ENCODE measurements around the gene CPNE5. TPM values are rescaled to one million over a fixed set of nuclear protein-coding genes. Genes with fewer than 3 reads are reported as not detected.

Gene CPNE5
- total RNA-seq, 1 experiment from 2014 or later: not detected

DNA sequence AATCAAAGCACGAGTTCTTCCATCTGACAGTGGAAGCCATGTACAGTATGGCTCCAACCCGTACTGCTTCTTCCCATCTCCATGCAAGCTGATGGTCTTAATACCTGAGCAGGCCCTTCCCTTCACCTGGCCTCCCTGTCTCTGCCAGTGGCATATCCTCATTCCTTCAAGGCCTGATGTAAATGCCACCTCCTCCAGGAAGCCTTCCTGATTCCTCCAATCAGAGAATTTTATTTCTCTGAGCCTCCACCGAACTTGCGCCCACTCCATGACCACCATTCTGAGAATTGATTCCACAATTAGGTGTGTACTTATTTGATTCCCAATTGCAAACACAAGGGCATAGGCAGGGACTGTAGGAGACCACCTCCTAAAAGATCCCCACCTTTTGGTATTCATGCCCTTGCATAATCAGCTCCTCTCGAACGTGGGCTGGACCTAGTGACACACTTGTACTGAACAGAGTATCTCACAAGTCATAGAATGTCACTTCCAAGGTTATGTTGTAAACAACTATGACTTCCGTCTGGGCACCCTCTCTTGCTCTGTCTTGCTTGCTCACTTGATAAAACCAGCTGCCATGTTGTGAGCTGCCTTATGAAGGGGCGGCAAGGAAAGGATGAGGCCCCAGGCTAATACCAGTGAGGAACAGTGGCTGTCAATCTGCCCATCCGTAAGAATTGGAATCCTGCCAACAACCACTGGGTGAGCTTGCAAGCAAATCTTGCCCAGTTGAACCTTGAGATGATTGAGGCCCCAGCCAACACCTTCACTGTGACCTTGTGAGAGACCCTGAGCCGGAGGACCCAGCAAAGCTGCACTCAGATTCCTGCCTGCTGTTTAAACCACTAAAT, 38.8 kb downstream of the CPNE5 start:
- H3K9me3 Mint-ChIP-seq (ENCODE audit: unreplicated experiment): no peaks in the 10 kb centered on the region
- ChIA-PET CTCF (no interaction called here), POLR2A (no interaction called here)
- H3K27me3 Mint-ChIP-seq (ENCODE audit: insufficient read depth, unreplicated experiment): no peaks in the 10 kb centered on the region
- Histone ChIP-seq H3K27me3 (replicated peaks; ENCODE audit: control insufficient read depth, insufficient read depth, low read length) (no peaks in the 10 kb centered on the region), H3K36me3 (ENCODE audit: control insufficient read depth, insufficient read depth, low read length) (no peaks in the 10 kb centered on the region), H3K4me3 (ENCODE audit: low read depth, low read length) (no peak overlapping the region), H3K4me1 (no peaks in the 10 kb centered on the region), H3K9me3 (no peaks in the 10 kb centered on the region)
- H3K27ac Mint-ChIP-seq (ENCODE audit: unreplicated experiment): no peak overlapping the region
- no TSS peak for BruUV-seq (replicated peaks)
- no peaks in the 10 kb centered on the region for H3K36me3 Mint-ChIP-seq (ENCODE audit: insufficient read depth, unreplicated experiment)
- DNase-seq: no peak
- TF ChIP-seq CTCF (IDR thresholded peaks at IDR 0.05; ENCODE audit: insufficient read depth in 1 of 2, low read depth in 1 of 2, low read length in 1 of 2, severe bottlenecking in 1 of 2, unreplicated experiment in 1 of 2): no peak
- intact Hi-C loops (cut with micrococcal nuclease; ENCODE audit: unreplicated experiment): no loop called here
- H3K4me3 Mint-ChIP-seq (ENCODE audit: unreplicated experiment): no peak overlapping the region
- no peaks in the 10 kb centered on the region for H3K4me1 Mint-ChIP-seq (ENCODE audit: low read depth, unreplicated experiment)

GRCh38 chr6:36798852-36799251, 40.4 kb downstream of the CPNE5 start:
- H3K4me1 ChIP-seq: no peaks in the 10 kb centered on the region
- no peak overlapping the region for H3K4me3 Mint-ChIP-seq (ENCODE audit: unreplicated experiment)
- intact Hi-C loops (cut with micrococcal nuclease; ENCODE audit: unreplicated experiment): no loop called here
- no peak for DNase-seq
- no peak overlapping the region for H3K27ac Mint-ChIP-seq (ENCODE audit: unreplicated experiment)
- no peaks in the 10 kb centered on the region for H3K36me3 Mint-ChIP-seq (ENCODE audit: insufficient read depth, unreplicated experiment)
- H3K9me3 ChIP-seq: no peaks in the 10 kb centered on the region
- ChIA-PET POLR2A (interaction anchor here (0.6 kb wide), 1 partner anchor 189 kb away, joined by 3 read pairs; no protein-coding TSS in a partner anchor), CTCF (no interaction called here)
- H3K36me3 ChIP-seq (ENCODE audit: control insufficient read depth, insufficient read depth, low read length): no peaks in the 10 kb centered on the region
- no peak overlapping the region for H3K4me3 ChIP-seq (ENCODE audit: low read depth, low read length)
- H3K27me3 Mint-ChIP-seq (ENCODE audit: insufficient read depth, unreplicated experiment): no peaks in the 10 kb centered on the region
- no peak for TF ChIP-seq CTCF (IDR thresholded peaks at IDR 0.05; ENCODE audit: insufficient read depth in 1 of 2, low read depth in 1 of 2, low read length in 1 of 2, severe bottlenecking in 1 of 2, unreplicated experiment in 1 of 2)
- no peaks in the 10 kb centered on the region for H3K27me3 ChIP-seq (replicated peaks; ENCODE audit: control insufficient read depth, insufficient read depth, low read length)
- H3K4me1 Mint-ChIP-seq (ENCODE audit: low read depth, unreplicated experiment): no peaks in the 10 kb centered on the region
- H3K9me3 Mint-ChIP-seq (ENCODE audit: unreplicated experiment): no peaks in the 10 kb centered on the region
- no TSS peak for BruUV-seq (replicated peaks)

DNA sequence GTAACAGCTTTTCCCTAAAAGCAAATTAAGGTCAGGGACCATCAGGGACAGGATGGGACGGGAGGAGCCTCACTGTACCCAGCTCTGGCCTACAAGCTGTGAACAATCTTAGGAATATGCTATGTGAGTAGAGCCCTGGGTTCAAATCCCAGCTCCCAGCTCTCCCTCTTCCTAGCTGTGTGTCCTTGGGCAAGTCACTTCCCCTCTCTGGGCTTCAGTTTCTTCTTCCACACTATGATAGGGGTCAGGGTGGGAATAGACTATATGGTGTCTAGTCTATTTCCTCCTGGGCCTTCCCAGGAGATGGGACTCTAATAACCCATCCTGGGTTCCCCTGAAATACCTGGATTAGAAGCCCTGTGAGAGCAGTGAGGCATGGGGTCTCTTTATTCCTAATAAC, 41.6 kb downstream of the CPNE5 start:
- Histone ChIP-seq H3K36me3 (ENCODE audit: control insufficient read depth, insufficient read depth, low read length) (no peaks in the 10 kb centered on the region), H3K27me3 (replicated peaks; ENCODE audit: control insufficient read depth, insufficient read depth, low read length) (no peaks in the 10 kb centered on the region), H3K9me3 (no peaks in the 10 kb centered on the region), H3K4me1 (no peaks in the 10 kb centered on the region), H3K4me3 (ENCODE audit: low read depth, low read length) (no peak overlapping the region)
- no peaks in the 10 kb centered on the region for H3K27me3 Mint-ChIP-seq (ENCODE audit: insufficient read depth, unreplicated experiment)
- ChIA-PET POLR2A (interaction anchor here (0.6 kb wide), 1 partner anchor 136 kb away, joined by 3 read pairs; no protein-coding TSS in a partner anchor), CTCF (no interaction called here)
- H3K4me1 Mint-ChIP-seq (ENCODE audit: low read depth, unreplicated experiment): no peaks in the 10 kb centered on the region
- H3K9me3 Mint-ChIP-seq (ENCODE audit: unreplicated experiment): no peaks in the 10 kb centered on the region
- no peak overlapping the region for H3K27ac Mint-ChIP-seq (ENCODE audit: unreplicated experiment)
- BruUV-seq (replicated peaks): no TSS peak
- H3K36me3 Mint-ChIP-seq (ENCODE audit: insufficient read depth, unreplicated experiment): no peaks in the 10 kb centered on the region
- no peak for TF ChIP-seq CTCF (IDR thresholded peaks at IDR 0.05; ENCODE audit: insufficient read depth in 1 of 2, low read depth in 1 of 2, low read length in 1 of 2, severe bottlenecking in 1 of 2, unreplicated experiment in 1 of 2)
- intact Hi-C loops (cut with micrococcal nuclease; ENCODE audit: unreplicated experiment): no loop called here
- DNase-seq: no peak
- H3K4me3 Mint-ChIP-seq (ENCODE audit: unreplicated experiment): no peak overlapping the region
